Activated T-cell treated with anti-CD3 and anti-CD28 coated beads for 1 hour (primary cell): ENCODE results near the gene SYNE4.

Source experiments
- DNase-seq: peaks from one replicate; pipeline ENCODE4 v3.0.0-alpha.2; 2020; ENCODE audit warnings: low read depth

SYNE4 gene

GRCh38 chr19:36026091-36026876 is 17.7 kb upstream of the SYNE4 start:
- DNase-seq = no peak

- no peak for DNase-seq
These were observed 16.9 kb upstream of the SYNE4 start for GRCh38 chr19:36025541-36025940.

DNA sequence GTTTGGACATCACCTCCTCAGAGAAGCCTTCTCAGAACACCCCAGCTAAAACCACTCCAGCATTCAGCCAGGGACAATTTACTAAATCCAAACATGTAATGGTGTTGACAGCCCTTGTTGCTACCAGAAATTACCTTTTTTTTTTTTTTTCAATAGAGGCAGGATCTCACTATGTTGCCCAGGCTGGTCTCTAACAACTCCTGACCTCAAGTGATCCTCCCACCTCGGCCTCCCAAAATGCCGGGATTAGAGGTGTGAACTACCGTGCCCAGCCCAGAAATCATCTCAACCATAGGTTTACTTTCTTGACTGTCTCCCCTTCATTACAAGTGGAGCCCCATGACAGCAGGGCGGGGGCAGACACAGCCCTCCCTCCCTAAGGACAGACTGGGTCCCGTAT is 14.8 kb upstream of the SYNE4 start:
- DNase-seq = no peak

- no peak for DNase-seq
These were observed 10.6 kb upstream of the SYNE4 start for GRCh38 chr19:36019061-36019670.

GRCh38 chr19:36014012-36014924 is 5.7 kb upstream of the SYNE4 start, which contains the start of gene ALKBH6:
ALKBH6 (minus strand) TSS chr19:36014213; CDS start chr19:36013397, 816 bp downstream.
- DNase-seq = peak; percentile 98

- no peak for DNase-seq
These were observed 4.8 kb upstream of the SYNE4 start for GRCh38 chr19:36013280-36014011.

DNA sequence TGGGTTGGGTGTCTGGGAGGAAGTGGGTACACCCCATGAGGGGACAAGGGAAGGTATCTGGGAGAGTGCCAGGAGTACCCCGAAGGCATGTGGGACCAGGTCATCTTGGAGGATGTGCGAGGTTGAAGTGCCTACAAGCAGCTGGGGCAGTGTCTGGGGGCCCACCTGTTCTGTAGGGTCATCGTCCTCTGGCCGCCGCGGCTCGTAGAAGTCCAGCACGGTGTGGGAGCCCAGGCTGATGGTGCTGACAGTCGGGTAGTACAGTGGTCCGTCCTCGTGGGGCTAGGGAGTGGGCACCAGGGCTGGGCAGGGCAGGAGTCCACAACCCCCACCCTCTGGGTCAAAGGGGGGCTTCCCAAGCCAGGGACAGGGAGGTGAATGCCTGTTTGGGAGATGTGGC is 1.8 kb upstream of the SYNE4 start:
- DNase-seq = no peak

- DNase-seq = no peak
These were observed 1.2 kb upstream of the SYNE4 start for GRCh38 chr19:36009633-36010379.

GRCh38 chr19:36009220-36009619 is 607 bp upstream of the SYNE4 start:
- no peak for DNase-seq

- DNase-seq = no peak
These were observed 1.7 kb downstream of the SYNE4 start for GRCh38 chr19:36006955-36007354.

- DNase-seq = no peak
These were observed 5.3 kb downstream of the SYNE4 start for GRCh38 chr19:36003284-36003683.

DNA sequence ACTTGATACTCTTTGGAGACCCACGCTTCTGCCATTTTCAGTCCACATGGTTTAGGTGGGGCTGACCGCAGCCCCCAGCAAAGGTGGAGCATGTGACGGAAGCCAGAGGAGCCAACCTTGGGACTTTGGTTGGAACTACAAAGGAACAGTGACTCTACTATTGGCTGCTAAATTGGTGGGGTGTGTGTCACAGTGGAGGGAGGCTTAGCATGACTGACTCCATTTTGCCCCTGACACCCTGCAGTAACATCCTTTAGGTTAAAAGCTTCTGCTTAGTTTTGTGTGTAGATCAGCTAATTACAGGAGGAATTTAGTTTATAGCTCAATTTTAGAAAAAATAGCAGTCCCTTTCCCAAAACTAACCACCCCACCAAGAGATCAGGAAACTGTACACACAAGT is 7.0 kb downstream of the SYNE4 start:
- DNase-seq = no peak

GRCh38 chr19:35996777-35997176 is 11.8 kb downstream of the SYNE4 start:
- no peak for DNase-seq

DNA sequence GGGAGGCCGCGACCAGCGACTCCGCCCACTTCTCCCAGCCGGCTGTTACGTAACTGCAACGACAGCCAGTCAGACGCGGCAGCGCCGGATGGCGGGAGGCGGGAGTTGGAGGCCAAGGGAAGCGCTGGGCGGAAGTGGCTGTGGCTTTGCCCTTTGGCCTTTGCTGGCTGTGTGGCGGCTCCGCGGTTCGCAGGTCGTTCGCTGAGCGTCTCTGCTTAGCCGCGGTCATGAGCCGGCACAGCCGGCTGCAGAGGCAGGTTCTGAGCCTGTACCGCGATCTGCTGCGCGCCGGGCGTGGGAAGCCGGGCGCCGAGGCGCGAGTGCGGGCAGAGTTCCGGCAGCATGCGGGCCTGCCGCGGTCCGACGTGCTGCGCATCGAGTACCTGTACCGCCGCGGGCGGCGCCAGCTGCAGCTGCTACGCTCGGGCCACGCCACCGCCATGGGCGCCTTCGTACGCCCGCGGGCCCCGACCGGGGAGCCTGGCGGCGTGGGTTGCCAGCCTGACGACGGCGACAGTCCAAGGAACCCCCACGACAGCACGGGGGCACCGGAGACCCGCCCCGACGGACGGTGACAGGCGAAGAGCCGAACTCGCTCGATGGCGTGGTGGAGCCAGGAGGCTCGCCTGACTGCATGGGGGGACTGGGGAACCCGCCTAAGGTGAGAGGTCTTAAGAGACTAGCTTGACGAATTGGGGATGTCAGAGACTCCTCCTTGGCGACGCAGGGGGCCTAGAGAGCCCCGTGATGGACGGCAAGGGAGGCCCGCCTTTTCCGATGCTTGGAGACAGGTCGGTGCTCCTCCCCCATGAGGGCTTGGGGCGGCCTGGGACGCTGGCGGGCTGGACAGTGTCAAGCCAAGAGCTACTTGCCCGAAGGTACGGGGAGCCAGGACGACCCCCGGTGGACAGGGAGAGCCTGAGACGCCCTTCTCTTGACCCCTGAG is 13.3 kb downstream of the SYNE4 start, which contains the start of gene SDHAF1:
TSS of gene SDHAF1 (plus strand) at position 141 of the 946 bp plus-strand sequence. CDS start at position 228, 87 bp downstream.
- peak; percentile 86 for DNase-seq

DNA sequence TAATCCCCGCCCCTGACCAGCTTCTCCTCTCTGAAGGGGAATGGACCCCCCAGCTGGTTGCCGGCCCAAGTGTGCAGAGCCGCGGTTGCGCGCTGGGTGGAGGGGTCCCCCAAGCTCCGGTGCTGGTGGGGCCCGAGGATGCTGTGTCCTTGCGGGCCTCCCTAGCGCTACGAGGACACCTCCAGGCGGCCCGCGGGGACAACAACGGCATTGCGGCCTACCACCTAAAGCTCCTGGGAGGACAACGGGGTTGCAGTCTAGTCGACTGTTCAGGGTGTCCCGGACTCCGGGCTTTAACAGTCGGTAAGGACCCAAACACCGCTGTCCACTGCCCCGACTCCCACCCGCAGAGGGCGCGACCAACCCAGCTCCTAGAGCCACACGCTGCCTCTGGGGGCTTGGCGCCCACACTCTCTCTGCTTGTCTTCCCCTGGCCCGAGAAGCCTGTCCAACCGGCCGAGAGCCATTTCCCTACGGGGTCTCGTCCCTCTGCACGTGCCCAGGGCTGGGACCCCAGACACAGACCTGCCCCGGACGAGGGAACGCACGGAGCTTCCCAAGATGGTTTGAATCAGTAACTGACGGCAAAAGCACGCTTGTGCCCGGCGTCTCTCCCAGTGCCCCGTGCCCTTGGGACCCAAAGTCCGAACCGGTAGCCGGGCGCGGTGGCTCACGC is 14.6 kb downstream of the SYNE4 start:
- no peak for DNase-seq

- no peak for DNase-seq
These were observed 15.5 kb downstream of the SYNE4 start for GRCh38 chr19:35992907-35993765.

DNA sequence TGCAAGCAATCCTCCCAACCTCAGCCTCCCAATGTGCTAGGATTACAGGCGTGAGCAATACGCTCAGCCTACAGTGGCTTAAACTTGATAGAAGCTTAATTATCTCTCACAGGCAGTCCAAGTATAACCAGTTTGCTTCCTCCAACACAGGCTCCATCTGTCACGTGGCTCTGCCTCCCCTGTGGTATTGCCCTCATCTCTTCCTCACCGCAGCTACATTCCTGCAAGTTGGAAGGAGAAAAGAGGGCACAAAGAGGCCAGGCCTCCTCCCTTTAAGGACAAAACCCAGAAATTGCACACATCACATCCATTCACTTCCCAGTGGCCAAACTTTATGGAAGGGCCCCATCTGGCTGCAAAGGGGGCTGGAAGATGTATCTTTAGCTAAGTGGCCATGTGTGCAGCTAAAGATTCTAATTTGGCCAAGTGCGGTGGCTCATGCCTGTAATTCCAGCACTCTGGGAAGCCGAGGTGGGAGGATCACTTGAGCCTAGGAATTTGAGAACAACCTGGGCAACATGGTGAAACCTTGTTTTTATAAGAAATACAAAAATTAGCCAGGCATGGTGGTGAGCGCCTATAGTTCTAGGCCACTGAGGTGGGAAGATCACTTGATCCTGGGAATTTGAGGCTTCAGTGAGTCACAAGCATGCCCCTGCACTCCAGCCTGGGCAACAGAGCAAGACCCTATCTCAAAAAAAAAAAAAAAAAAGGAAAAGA is 16.7 kb downstream of the SYNE4 start:
- no peak for DNase-seq
